DND-41 (cell line): ENCODE measurements around the gene GGCT.

Source experiments
- EZH2 ChIP-seq: IDR thresholded peaks from 3 replicates; pipeline ENCODE4 v1.6.1; 2012; ENCODE audit warnings: borderline replicate concordance, low read depth, mild to moderate bottlenecking, moderate library complexity, low read length, inconsistent platforms; ENCODE audit not compliant: severe bottlenecking
- TF ChIP-seq, protein P1 (sequence below): IDR thresholded peaks from 2 replicates; pipeline ENCODE4 v1.5.1; 2012; ENCODE audit warnings: borderline replicate concordance, low read length, moderate library complexity, mild to moderate bottlenecking; ENCODE audit not compliant: poor library complexity, severe bottlenecking; ENCODE audit errors: extremely low read depth

DNA sequence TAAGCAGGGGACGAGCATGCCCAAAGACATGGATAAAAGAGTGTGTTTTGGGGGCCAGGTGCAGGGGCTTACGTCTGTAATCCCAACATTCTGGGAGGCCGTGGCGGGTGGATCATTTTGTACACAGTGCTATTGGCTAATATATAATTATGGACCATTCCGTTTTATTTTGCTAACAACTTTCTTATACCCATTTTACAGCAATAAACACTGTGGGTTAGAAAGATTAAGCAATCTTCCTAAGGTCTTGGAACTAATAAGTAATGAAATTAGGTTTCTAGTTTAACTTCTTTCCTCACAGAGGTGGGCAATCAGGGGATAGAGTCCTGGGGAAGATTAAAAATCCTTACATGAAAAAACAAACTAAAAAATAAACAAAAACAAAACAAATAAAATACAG is 3.4 kb downstream of the GGCT start:
- TF ChIP-seq, protein P1, sequence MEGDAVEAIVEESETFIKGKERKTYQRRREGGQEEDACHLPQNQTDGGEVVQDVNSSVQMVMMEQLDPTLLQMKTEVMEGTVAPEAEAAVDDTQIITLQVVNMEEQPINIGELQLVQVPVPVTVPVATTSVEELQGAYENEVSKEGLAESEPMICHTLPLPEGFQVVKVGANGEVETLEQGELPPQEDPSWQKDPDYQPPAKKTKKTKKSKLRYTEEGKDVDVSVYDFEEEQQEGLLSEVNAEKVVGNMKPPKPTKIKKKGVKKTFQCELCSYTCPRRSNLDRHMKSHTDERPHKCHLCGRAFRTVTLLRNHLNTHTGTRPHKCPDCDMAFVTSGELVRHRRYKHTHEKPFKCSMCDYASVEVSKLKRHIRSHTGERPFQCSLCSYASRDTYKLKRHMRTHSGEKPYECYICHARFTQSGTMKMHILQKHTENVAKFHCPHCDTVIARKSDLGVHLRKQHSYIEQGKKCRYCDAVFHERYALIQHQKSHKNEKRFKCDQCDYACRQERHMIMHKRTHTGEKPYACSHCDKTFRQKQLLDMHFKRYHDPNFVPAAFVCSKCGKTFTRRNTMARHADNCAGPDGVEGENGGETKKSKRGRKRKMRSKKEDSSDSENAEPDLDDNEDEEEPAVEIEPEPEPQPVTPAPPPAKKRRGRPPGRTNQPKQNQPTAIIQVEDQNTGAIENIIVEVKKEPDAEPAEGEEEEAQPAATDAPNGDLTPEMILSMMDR: no peak
- no peak for TF ChIP-seq EZH2
